Fibroblast of lung (primary cell): ENCODE data around the gene DAAM1. TPM values are rescaled to one million over a fixed set of nuclear protein-coding genes. Genes with fewer than 3 reads are reported as not detected.

Experiments
- DNase-seq, 2 donors: peaks; one replicate each; pipeline versions ENCODE4 v3.0.0 to v3.0.0-alpha.2; 2010; ENCODE audit warnings: low read depth in 2 of 2
- H2AFZ ChIP-seq: 2 replicates; pipeline ENCODE4 v1.5.1; 2012; ENCODE audit warnings: low read length, control low read depth, inconsistent platforms
- H3K27ac ChIP-seq: 2 replicates; pipeline ENCODE4 v1.5.1; 2011; ENCODE audit warnings: low read length, control low read depth; ENCODE audit not compliant: insufficient read depth
- H3K27me3 ChIP-seq: 2 replicates; pipeline ENCODE4 v1.5.1; 2011; ENCODE audit warnings: mild to moderate bottlenecking, low read length; ENCODE audit not compliant: control insufficient read depth, insufficient read depth
- H3K36me3 ChIP-seq: 2 replicates; pipeline ENCODE4 v1.5.1; 2011; ENCODE audit warnings: low read length; ENCODE audit not compliant: control insufficient read depth, insufficient read depth
- H3K4me1 ChIP-seq: 2 replicates; pipeline ENCODE4 v1.5.1; 2011; ENCODE audit warnings: low read length; ENCODE audit not compliant: control insufficient read depth, insufficient read depth; ENCODE audit errors: extremely low read depth
- H3K4me2 ChIP-seq: 2 replicates; pipeline ENCODE4 v1.5.1; 2011; ENCODE audit warnings: low read length, control low read depth; ENCODE audit not compliant: insufficient read depth; ENCODE audit errors: extremely low read depth
- H3K4me3 ChIP-seq, 4 experiments: fragments of 200-600 bp in 1 of 4; sonication (generic) in 1 of 4; replicated peaks in 1 of 4; 2 replicates each; pipeline ENCODE4 v1.5.1; 2011 to 2016; ENCODE audit warnings: low read length in 4 of 4, low read depth in 3 of 4, mild to moderate bottlenecking in 3 of 4, control low read depth in 2 of 4, inconsistent platforms in 1 of 4, mixed read lengths in 1 of 4; ENCODE audit not compliant: insufficient read depth in 1 of 4; ENCODE audit errors: control extremely low read depth in 1 of 4
- H3K79me2 ChIP-seq: 2 replicates; pipeline ENCODE4 v1.5.1; 2012; ENCODE audit warnings: mild to moderate bottlenecking, low read length, inconsistent platforms; ENCODE audit not compliant: control insufficient read depth, insufficient read depth
- H3K9ac ChIP-seq: 2 replicates; pipeline ENCODE4 v1.5.1; 2011; ENCODE audit warnings: mild to moderate bottlenecking, low read length, control low read depth; ENCODE audit not compliant: insufficient read depth
- H3K9me3 ChIP-seq: 2 replicates; pipeline ENCODE4 v1.5.1; 2012; ENCODE audit warnings: low read depth, low read length; ENCODE audit not compliant: control insufficient read depth, insufficient read depth
- H4K20me1 ChIP-seq: 2 replicates; pipeline ENCODE4 v1.5.1; 2011; ENCODE audit warnings: low read length; ENCODE audit not compliant: control insufficient read depth, insufficient read depth; ENCODE audit errors: extremely low read depth
- EZH2 ChIP-seq: IDR thresholded peaks from 2 replicates; pipeline ENCODE4 v1.5.1; 2012; ENCODE audit warnings: low read length, control low read depth, mild to moderate bottlenecking; ENCODE audit errors: missing control alignments
- polyA plus RNA-seq, 2 donors: library from polyadenylated mRNA; depleted of rRNA in 1 of 2; stranded (reverse) in 1 of 2; unstranded in 1 of 2; fragments of >200 nt; gene quantifications; 2 replicates each; pipeline ENCODE4 v1.2.1, GENCODE V29; 2011 to 2012; ENCODE audit warnings: missing spikeins in 1 of 2
- total RNA-seq: library from RNA; depleted of rRNA; stranded (reverse); fragments of >200 nt; gene quantifications from 2 replicates; pipeline ENCODE4 v1.2.1, GENCODE V29; 2014
- TF ChIP-seq, protein P1 (sequence below), 2 donors: IDR thresholded peaks in 1 of 2; conservative IDR thresholded peaks in 1 of 2; 1 replicate in 1 of 2; 2 replicates in 1 of 2; pipeline ENCODE4 v1.5.1; 2011 to 2012; ENCODE audit warnings: low read length in 2 of 2, control low read depth in 1 of 2, inconsistent platforms in 1 of 2, low read depth in 1 of 2, mild to moderate bottlenecking in 1 of 2

The DAAM1 gene
- total and polyA plus RNA-seq, 2 donors (not counting 1 experiment from before 2014, with no cell fraction given), result 15.5 to 36.3 TPM

DNA sequence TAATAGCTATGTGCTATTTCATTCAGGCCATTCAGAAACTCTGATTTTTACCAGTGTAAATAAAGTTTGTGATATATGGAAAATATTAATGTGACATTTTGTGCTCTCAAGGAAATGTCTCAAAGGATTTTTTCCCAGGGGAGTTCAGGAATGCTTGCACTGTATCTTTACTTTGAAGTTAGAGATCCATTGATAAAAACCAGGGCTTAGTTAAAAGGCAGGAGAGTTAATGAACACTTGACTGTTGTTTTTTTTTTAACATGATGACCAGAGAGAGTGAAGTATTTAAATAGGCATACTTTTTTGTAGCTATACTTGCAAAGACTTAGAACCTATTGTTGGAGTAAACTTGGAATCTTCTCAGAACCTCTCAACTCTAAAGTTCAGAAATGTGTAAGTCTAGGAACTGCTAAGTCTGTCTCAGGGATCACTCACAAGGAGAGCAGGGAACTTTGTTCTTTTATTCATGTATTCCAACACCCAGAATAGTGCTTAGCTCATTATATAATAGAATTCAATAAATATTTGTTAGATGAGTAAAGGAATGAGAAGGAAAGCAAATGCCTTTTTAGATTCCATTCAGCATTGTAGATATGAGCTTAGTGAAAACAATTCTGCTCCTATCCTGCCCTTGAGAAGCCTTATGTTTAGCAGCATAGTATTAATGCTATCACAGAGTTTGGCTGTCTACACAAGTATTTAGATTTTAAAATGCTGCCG, 117.5 kb downstream of the DAAM1 start:
- Histone ChIP-seq H3K36me3 (no peaks in the 10 kb centered on the region), H3K9ac (no peak overlapping the region), H3K4me1 (peaks cover 18% of the 10 kb centered on the region), H3K4me2 (peak overlapping the region; percentile 70), H3K79me2 (no peaks in the 10 kb centered on the region), H3K27ac (no peak overlapping the region), H2AFZ (no peak overlapping the region), H3K9me3 (no peaks in the 10 kb centered on the region), H4K20me1 (no peaks in the 10 kb centered on the region), H3K4me3 (no peak overlapping the region), H3K27me3 (no peaks in the 10 kb centered on the region)
- DNase-seq, result peak; percentile 29 to 69
- TF ChIP-seq, protein P1, sequence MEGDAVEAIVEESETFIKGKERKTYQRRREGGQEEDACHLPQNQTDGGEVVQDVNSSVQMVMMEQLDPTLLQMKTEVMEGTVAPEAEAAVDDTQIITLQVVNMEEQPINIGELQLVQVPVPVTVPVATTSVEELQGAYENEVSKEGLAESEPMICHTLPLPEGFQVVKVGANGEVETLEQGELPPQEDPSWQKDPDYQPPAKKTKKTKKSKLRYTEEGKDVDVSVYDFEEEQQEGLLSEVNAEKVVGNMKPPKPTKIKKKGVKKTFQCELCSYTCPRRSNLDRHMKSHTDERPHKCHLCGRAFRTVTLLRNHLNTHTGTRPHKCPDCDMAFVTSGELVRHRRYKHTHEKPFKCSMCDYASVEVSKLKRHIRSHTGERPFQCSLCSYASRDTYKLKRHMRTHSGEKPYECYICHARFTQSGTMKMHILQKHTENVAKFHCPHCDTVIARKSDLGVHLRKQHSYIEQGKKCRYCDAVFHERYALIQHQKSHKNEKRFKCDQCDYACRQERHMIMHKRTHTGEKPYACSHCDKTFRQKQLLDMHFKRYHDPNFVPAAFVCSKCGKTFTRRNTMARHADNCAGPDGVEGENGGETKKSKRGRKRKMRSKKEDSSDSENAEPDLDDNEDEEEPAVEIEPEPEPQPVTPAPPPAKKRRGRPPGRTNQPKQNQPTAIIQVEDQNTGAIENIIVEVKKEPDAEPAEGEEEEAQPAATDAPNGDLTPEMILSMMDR (conservative IDR thresholded peaks at IDR 0.05 in 1 of 2, IDR thresholded peaks at IDR 0.05 in 1 of 2; ENCODE audit: low read depth in 1 of 2, low read length in 2 of 2), result no peak
- TF ChIP-seq EZH2, result no peak

DNA sequence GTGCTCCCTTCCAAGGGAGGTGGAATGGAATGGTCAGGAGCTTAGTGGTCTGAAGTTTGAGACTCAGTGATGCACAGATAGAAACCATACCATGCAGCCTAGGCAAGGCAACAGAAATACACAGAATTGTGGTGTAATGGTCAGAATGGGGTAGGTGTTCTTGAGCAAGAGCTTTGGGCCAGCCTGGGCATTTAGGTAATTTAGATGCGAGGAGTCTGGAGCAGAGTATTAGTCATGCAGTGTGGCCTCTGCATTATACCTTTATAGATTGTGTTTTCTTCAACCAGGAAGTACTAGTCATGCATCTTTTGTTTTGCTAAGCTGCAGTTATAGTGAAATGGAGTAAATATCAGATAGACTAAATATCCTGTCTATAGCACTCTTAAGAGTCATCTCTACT, 118.3 kb downstream of the DAAM1 start:
- peak; percentile 11 to 86 for DNase-seq
- Histone ChIP-seq H3K36me3 (no peaks in the 10 kb centered on the region), H3K27ac (no peak overlapping the region), H3K4me3 (no peak overlapping the region), H3K4me1 (peaks cover 16% of the 10 kb centered on the region), H3K9ac (no peak overlapping the region), H3K9me3 (no peaks in the 10 kb centered on the region), H3K79me2 (no peaks in the 10 kb centered on the region), H3K4me2 (no peak overlapping the region), H3K27me3 (no peaks in the 10 kb centered on the region), H2AFZ (no peak overlapping the region), H4K20me1 (no peaks in the 10 kb centered on the region)
- no peak for TF ChIP-seq EZH2
- TF ChIP-seq, protein P1 (conservative IDR thresholded peaks at IDR 0.05 in 1 of 2, IDR thresholded peaks at IDR 0.05 in 1 of 2; ENCODE audit: low read depth in 1 of 2, low read length in 2 of 2), result no peak

DNA sequence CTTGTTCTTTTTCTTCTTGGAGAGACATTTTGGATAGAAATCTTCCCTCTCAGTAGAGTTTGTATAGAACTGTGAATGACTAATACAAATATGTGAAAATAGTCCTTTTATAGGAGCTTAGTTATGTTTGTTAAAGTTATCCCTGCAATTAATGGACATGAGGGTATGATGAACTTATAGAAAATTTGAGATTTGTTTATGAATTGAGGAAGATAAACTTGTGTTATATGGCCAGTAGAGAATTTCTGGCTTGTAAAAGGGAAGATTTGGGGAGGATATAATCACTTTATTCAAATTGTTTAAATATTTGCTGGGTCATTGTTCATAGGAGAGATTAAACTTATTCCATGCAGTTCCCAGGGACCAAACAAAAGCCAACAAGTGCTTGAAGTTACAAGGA, 119.6 kb downstream of the DAAM1 start:
- Histone ChIP-seq H3K4me1 (peaks cover 16% of the 10 kb centered on the region), H2AFZ (no peak overlapping the region), H3K4me2 (no peak overlapping the region), H3K27me3 (no peaks in the 10 kb centered on the region), H3K36me3 (no peaks in the 10 kb centered on the region), H3K27ac (no peak overlapping the region), H3K9ac (no peak overlapping the region), H3K4me3 (no peak overlapping the region), H3K79me2 (no peaks in the 10 kb centered on the region), H3K9me3 (no peaks in the 10 kb centered on the region), H4K20me1 (no peaks in the 10 kb centered on the region)
- no peak for TF ChIP-seq EZH2
- TF ChIP-seq, protein P1 (conservative IDR thresholded peaks at IDR 0.05 in 1 of 2, IDR thresholded peaks at IDR 0.05 in 1 of 2; ENCODE audit: low read depth in 1 of 2, low read length in 2 of 2), result no peak
- no peak for DNase-seq
